PC-9 (cell line): Measurements from ENCODE around the gene ARL13B. TPM values are rescaled to one million over a fixed set of nuclear protein-coding genes. Genes with fewer than 3 reads are reported as not detected.
A peak's percentile ranks its signal among the peaks of the same experiment; 100 is the strongest.

Source experiments
- BruUV-seq: library from RNA; stranded (reverse); fragments of 400-500 nt; replicated peaks from 2 replicates; lab custom pipeline; 2021; lab: Mats Ljungman, UMichigan
- CTCF ChIA-PET: fragments of 300-600 bp; sonication (Branson Sonifier 250); formaldehyde crosslinking; loops from one replicate; lab custom pipeline; 2022; ENCODE audit warnings: antibody characterized with exemption; lab: Charles Lee
- POLR2A ChIA-PET: fragments of 300-600 bp; sonication (Branson Sonifier 250); formaldehyde crosslinking; loops from one replicate; lab custom pipeline; 2022; ENCODE audit warnings: antibody characterized with exemption; ENCODE audit not compliant: unreplicated experiment; lab: Charles Lee
- DNase-seq, 2 experiments: peaks; one replicate each; pipeline versions ENCODE4 v3.0.0 to v3.0.0-alpha.2; 2015 to 2022; ENCODE audit warnings: mixed read lengths in 1 of 2
- H2AFZ ChIP-seq: fragments of 200-600 bp; sonication (generic); 2 replicates; pipeline ENCODE4 v1.8.1; 2017; ENCODE audit warnings: antibody characterized with exemption
- H3F3A ChIP-seq: fragments of 200-600 bp; sonication (generic); 2 replicates; pipeline ENCODE4 v1.8.1; 2017; ENCODE audit warnings: antibody characterized with exemption, mild to moderate bottlenecking, low read depth; ENCODE audit not compliant: insufficient read depth
- H3K27ac ChIP-seq: fragments of 200-600 bp; sonication (generic); 2 replicates; pipeline ENCODE4 v1.6.1; 2016; ENCODE audit warnings: mixed run types
- H3K27me3 ChIP-seq: fragments of 200-600 bp; sonication (generic); 2 replicates; pipeline ENCODE4 v1.6.1; 2016; ENCODE audit warnings: low read depth, mixed run types; ENCODE audit not compliant: insufficient read depth
- H3K36me3 ChIP-seq: fragments of 200-600 bp; sonication (generic); 2 replicates; pipeline ENCODE4 v1.6.1; 2016; ENCODE audit warnings: low read depth, mixed run types
- H3K4me1 ChIP-seq: fragments of 200-600 bp; sonication (generic); replicated peaks from 2 replicates; pipeline ENCODE4 v1.6.1; 2016; ENCODE audit warnings: mixed run types; ENCODE audit not compliant: insufficient read depth
- H3K4me2 ChIP-seq: fragments of 200-600 bp; sonication (generic); 2 replicates; pipeline ENCODE4 v1.6.1; 2017; ENCODE audit warnings: mixed run types
- H3K4me3 ChIP-seq: fragments of 200-600 bp; sonication (generic); 2 replicates; pipeline ENCODE4 v1.6.1; 2016; ENCODE audit warnings: mixed run types
- H3K79me2 ChIP-seq: fragments of 200-600 bp; sonication (generic); 2 replicates; pipeline ENCODE4 v1.6.1; 2017; ENCODE audit warnings: low read depth, mixed run types
- H3K9me2 ChIP-seq: fragments of 200-600 bp; sonication (generic); 2 replicates; pipeline ENCODE4 v1.8.1; 2017; ENCODE audit warnings: mild to moderate bottlenecking; ENCODE audit not compliant: insufficient read depth
- H3K9me3 ChIP-seq: fragments of 200-600 bp; sonication (generic); 2 replicates; pipeline ENCODE4 v1.8.1; 2016; ENCODE audit warnings: low read depth; ENCODE audit not compliant: insufficient read depth
- H4K20me1 ChIP-seq: fragments of 200-600 bp; sonication (generic); 2 replicates; pipeline ENCODE4 v1.8.1; 2017; ENCODE audit not compliant: insufficient read depth
- CTCF ChIP-seq: fragments of 200-600 bp; sonication (generic); conservative IDR thresholded peaks from 2 replicates; pipeline ENCODE4 v1.6.1; 2017; ENCODE audit warnings: mixed run types, antibody characterized with exemption, mild to moderate bottlenecking, moderate library complexity
- EZH2 ChIP-seq: fragments of 200-600 bp; sonication (generic); IDR thresholded peaks from 2 replicates; pipeline ENCODE4 v1.8.0; 2017; ENCODE audit warnings: antibody characterized with exemption, low read depth
- intact Hi-C: fragments of 100-400 bp; cut with micrococcal nuclease; formaldehyde crosslinking; loops from one replicate; pipeline ENCODE4 v1.10.0; 2022; ENCODE audit not compliant: unreplicated experiment
- total RNA-seq: library from RNA; stranded (reverse); gene quantifications from 2 replicates; pipeline ENCODE4 v1.2.3, GENCODE V29; 2021

Gene ARL13B
- total RNA-seq, 1 experiment from 2014 or later: 20.2 TPM

GRCh38 chr3:94082391-94082937, 102.5 kb downstream of the ARL13B start:
- H3K9me2 ChIP-seq: no peaks in the 10 kb centered on the region
- no peak overlapping the region for H3K4me3 ChIP-seq
- no peaks in the 10 kb centered on the region for H3K9me3 ChIP-seq
- peak in 1 of 2 experiments; percentile 31 for DNase-seq
- H4K20me1 ChIP-seq: no peaks in the 10 kb centered on the region; the same call in 1 of the 2 replicates
- no TSS peak for BruUV-seq
- no peaks in the 10 kb centered on the region for H3K4me1 ChIP-seq
- H3K4me2 ChIP-seq: no peak overlapping the region
- no peaks in the 10 kb centered on the region for H3K36me3 ChIP-seq
- no peaks in the 10 kb centered on the region for H3F3A ChIP-seq
- no peak for TF ChIP-seq EZH2
- TF ChIP-seq CTCF: no peak
- intact Hi-C loops: no loop called here
- no peaks in the 10 kb centered on the region for H3K79me2 ChIP-seq
- no peaks in the 10 kb centered on the region for H3K27me3 ChIP-seq
- no peak overlapping the region for H3K27ac ChIP-seq
- CTCF ChIA-PET: no interaction called here
- no peak overlapping the region for H2AFZ ChIP-seq
- POLR2A ChIA-PET: no interaction called here

GRCh38 chr3:94083261-94083660, 103.3 kb downstream of the ARL13B start:
- intact Hi-C loops: no loop called here
- no peak overlapping the region for H3K27ac ChIP-seq
- no peaks in the 10 kb centered on the region for H3K79me2 ChIP-seq
- POLR2A ChIA-PET: no interaction called here
- peak in 1 of 2 experiments; percentile 26 for DNase-seq
- no peak overlapping the region for H3K4me2 ChIP-seq
- no peak for TF ChIP-seq EZH2
- no peak for TF ChIP-seq CTCF
- no peaks in the 10 kb centered on the region for H3K9me3 ChIP-seq
- H3F3A ChIP-seq: no peaks in the 10 kb centered on the region
- no peak overlapping the region for H3K4me3 ChIP-seq
- no peaks in the 10 kb centered on the region for H3K4me1 ChIP-seq
- H3K9me2 ChIP-seq: no peaks in the 10 kb centered on the region
- no peak overlapping the region for H2AFZ ChIP-seq
- H3K36me3 ChIP-seq: no peaks in the 10 kb centered on the region
- no peaks in the 10 kb centered on the region; the same call in 1 of the 2 replicates for H4K20me1 ChIP-seq
- CTCF ChIA-PET: no interaction called here
- BruUV-seq: no TSS peak
- no peaks in the 10 kb centered on the region for H3K27me3 ChIP-seq

- Histone ChIP-seq H3K79me2 (no peaks in the 10 kb centered on the region), H3F3A (no peaks in the 10 kb centered on the region), H4K20me1 (no peaks in the 10 kb centered on the region), H3K4me2 (no peak overlapping the region), H3K27me3 (no peaks in the 10 kb centered on the region), H3K9me2 (no peaks in the 10 kb centered on the region), H2AFZ (no peak overlapping the region), H3K4me1 (no peaks in the 10 kb centered on the region), H3K4me3 (no peak overlapping the region), H3K36me3 (no peaks in the 10 kb centered on the region), H3K9me3 (no peaks in the 10 kb centered on the region), H3K27ac (no peak overlapping the region)
- CTCF ChIA-PET: no interaction called here
- POLR2A ChIA-PET: no interaction called here
- TF ChIP-seq CTCF: no peak
- no peak for TF ChIP-seq EZH2
- no TSS peak for BruUV-seq
- DNase-seq: peak in 1 of 2 experiments; percentile 16
- intact Hi-C loops: no loop called here
Observed at GRCh38 chr3:94089126-94089525, 109.2 kb downstream of the ARL13B start.
